ENCODE data around the gene ANKRD28.

- TF ChIP-seq CTCF (IDR thresholded peaks at IDR 0.05 in 2 of 3, conservative IDR thresholded peaks at IDR 0.05 in 1 of 3; ENCODE audit: borderline replicate concordance in 1 of 3, insufficient read depth in 1 of 3, low read depth in 2 of 3, low read length in 2 of 3) (no peak), CBX3 (IDR thresholded peaks at IDR 0.05; ENCODE audit: low read depth) (no peak), POLR2A (IDR thresholded peaks at IDR 0.05; ENCODE audit: borderline replicate concordance, extremely low read depth, insufficient read depth, insufficient read length) (no peak), ZNF274 (IDR thresholded peaks at IDR 0.05; ENCODE audit: low read depth, low read length) (no peak), JUND (IDR thresholded peaks at IDR 0.05) (no peak), ZBTB33 (IDR thresholded peaks at IDR 0.05; ENCODE audit: extremely low read depth, insufficient replicate concordance, low read length) (no peak), RAD21 (IDR thresholded peaks at IDR 0.05; ENCODE audit: low read depth) (no peak), YY1 (IDR thresholded peaks at IDR 0.05; ENCODE audit: extremely low read depth, insufficient replicate concordance, low read depth, low read length) (no peak), SP1 (IDR thresholded peaks at IDR 0.05; ENCODE audit: low read depth) (no peak), EZH2 (IDR thresholded peaks at IDR 0.05) (no peak), POLR2AphosphoS5 (IDR thresholded peaks at IDR 0.05; ENCODE audit: low read depth, low read length) (no peak), SIN3A (IDR thresholded peaks at IDR 0.05; ENCODE audit: low read depth) (no peak), CEBPB (IDR thresholded peaks at IDR 0.05; ENCODE audit: low read depth) (no peak), ZFX (IDR thresholded peaks at IDR 0.05) (no peak)
These were observed 11.5 kb upstream of the ANKRD28 start for GRCh38 chr3:15809313-15809712.
